ENCODE measurements around the gene CCDC92. TPM values are rescaled to one million over a fixed set of nuclear protein-coding genes. Genes with fewer than 3 reads are reported as not detected.

CCDC92 gene
- total RNA-seq, 1 donor from 2014 or later, result 4.8 TPM

DNA sequence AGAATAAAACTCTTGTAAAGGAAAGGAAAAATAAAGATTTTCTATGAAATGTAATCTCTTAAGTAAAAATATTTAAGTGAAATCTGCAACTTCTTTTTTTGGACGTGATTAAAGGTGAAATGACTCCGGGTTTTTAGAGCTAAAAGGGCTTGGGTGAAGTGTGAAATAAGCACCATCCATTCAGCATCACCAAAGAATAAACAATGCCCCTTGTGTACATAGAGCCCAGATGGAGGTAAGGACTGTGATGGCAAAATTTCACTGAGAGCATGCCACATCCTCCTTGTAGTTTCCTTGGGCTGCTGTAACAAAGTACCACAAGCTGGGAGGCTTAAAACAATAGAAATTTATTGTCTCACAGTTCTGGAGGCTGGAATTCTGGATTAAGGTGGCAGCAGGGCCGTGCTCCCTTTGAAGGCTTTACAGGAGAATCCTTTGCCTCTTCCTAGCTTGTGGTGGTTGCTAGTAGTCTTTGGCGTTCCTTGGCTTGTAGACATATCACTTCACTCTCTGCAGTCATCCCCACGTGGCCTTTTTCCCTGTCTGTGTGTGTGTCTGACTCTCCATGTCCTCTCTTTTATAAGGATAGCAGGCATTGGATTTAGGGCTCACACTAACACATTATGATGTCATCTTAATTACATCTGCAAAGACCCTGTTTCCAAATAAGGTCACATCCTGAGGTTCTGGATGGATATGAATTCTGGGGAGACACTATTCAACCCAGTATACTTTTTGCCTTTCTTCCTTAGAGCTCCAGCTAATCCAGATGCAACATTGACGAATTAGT is 24.6 kb upstream of the CCDC92 start:
- H3K27me3 ChIP-seq, result no peaks in the 10 kb centered on the region
- H3K4me3 Mint-ChIP-seq, result no peak overlapping the region
- peaks cover 26% of the 10 kb centered on the region for H3K4me1 Mint-ChIP-seq
- H3K36me3 ChIP-seq, result no peaks in the 10 kb centered on the region
- peaks cover 23% of the 10 kb centered on the region for H3K4me1 ChIP-seq
- peak overlapping the region; percentile 4 for H3K27ac Mint-ChIP-seq
- H3K9me3 ChIP-seq (ENCODE audit: low read depth), result no peaks in the 10 kb centered on the region
- H2AFZ ChIP-seq (replicated peaks), result no peak overlapping the region
- peaks cover 19% of the 10 kb centered on the region for H3F3A ChIP-seq (ENCODE audit: low read depth)
- DNase-seq (ENCODE audit: low spot score), result no peak
- H3K9me3 Mint-ChIP-seq, result no peaks in the 10 kb centered on the region
- H3K27ac ChIP-seq, result peak overlapping the region; percentile 13
- H3K27me3 Mint-ChIP-seq (ENCODE audit: insufficient read depth, low read depth), result no peaks in the 10 kb centered on the region
- peaks cover 98% of the 10 kb centered on the region for H4K20me1 ChIP-seq (ENCODE audit: low read depth)
- H3K9ac ChIP-seq, result no peak overlapping the region
- TF ChIP-seq EZH2 (IDR thresholded peaks at IDR 0.05), result no peak
- no peak for TF ChIP-seq EZH2phosphoT487 (IDR thresholded peaks at IDR 0.05)
- TF ChIP-seq, protein P1, sequence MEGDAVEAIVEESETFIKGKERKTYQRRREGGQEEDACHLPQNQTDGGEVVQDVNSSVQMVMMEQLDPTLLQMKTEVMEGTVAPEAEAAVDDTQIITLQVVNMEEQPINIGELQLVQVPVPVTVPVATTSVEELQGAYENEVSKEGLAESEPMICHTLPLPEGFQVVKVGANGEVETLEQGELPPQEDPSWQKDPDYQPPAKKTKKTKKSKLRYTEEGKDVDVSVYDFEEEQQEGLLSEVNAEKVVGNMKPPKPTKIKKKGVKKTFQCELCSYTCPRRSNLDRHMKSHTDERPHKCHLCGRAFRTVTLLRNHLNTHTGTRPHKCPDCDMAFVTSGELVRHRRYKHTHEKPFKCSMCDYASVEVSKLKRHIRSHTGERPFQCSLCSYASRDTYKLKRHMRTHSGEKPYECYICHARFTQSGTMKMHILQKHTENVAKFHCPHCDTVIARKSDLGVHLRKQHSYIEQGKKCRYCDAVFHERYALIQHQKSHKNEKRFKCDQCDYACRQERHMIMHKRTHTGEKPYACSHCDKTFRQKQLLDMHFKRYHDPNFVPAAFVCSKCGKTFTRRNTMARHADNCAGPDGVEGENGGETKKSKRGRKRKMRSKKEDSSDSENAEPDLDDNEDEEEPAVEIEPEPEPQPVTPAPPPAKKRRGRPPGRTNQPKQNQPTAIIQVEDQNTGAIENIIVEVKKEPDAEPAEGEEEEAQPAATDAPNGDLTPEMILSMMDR (IDR thresholded peaks at IDR 0.05), result no peak
- H3K36me3 Mint-ChIP-seq, result peaks cover 23% of the 10 kb centered on the region
- peak overlapping the region; percentile 38 for H3K4me2 ChIP-seq
- peaks cover 87% of the 10 kb centered on the region for H3K79me2 ChIP-seq (ENCODE audit: low read depth)
- H3K4me3 ChIP-seq, result no peak overlapping the region

DNA sequence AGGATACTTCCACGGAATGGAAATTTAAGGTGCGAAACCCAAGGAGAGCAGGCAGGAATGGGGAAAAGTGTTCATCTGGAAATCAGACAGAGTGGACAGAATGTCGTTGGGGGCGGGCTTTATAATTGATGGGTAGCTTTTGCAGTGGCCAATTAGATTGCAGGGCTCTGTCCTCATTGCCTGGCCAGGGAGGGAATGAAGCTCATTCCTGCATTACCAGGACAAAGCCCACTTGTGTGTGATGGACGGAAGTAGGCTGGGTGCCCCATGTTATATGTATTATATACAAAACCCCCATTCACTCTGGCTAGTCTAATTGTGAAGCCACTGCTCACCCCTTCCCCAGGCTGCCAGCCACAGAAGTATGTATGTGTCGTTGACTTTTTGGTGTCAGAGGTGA is 23.9 kb upstream of the CCDC92 start:
- Mint-ChIP-seq H3K27ac (no peak overlapping the region), H3K4me3 (no peak overlapping the region), H3K9me3 (no peaks in the 10 kb centered on the region), H3K36me3 (peaks cover 26% of the 10 kb centered on the region), H3K27me3 (ENCODE audit: insufficient read depth, low read depth) (no peaks in the 10 kb centered on the region), H3K4me1 (peaks cover 26% of the 10 kb centered on the region)
- Histone ChIP-seq H3K4me2 (peak overlapping the region; percentile 38), H3K79me2 (ENCODE audit: low read depth) (peaks cover 91% of the 10 kb centered on the region), H2AFZ (replicated peaks) (no peak overlapping the region), H3K4me3 (no peak overlapping the region), H4K20me1 (ENCODE audit: low read depth) (peaks cover 98% of the 10 kb centered on the region), H3K9ac (no peak overlapping the region), H3F3A (ENCODE audit: low read depth) (peaks cover 19% of the 10 kb centered on the region), H3K9me3 (ENCODE audit: low read depth) (no peaks in the 10 kb centered on the region), H3K27me3 (no peaks in the 10 kb centered on the region), H3K4me1 (peaks cover 23% of the 10 kb centered on the region), H3K36me3 (no peaks in the 10 kb centered on the region), H3K27ac (peak overlapping the region; percentile 13)
- no peak for TF ChIP-seq EZH2 (IDR thresholded peaks at IDR 0.05)
- peak; percentile 18 for DNase-seq (ENCODE audit: low spot score)

DNA sequence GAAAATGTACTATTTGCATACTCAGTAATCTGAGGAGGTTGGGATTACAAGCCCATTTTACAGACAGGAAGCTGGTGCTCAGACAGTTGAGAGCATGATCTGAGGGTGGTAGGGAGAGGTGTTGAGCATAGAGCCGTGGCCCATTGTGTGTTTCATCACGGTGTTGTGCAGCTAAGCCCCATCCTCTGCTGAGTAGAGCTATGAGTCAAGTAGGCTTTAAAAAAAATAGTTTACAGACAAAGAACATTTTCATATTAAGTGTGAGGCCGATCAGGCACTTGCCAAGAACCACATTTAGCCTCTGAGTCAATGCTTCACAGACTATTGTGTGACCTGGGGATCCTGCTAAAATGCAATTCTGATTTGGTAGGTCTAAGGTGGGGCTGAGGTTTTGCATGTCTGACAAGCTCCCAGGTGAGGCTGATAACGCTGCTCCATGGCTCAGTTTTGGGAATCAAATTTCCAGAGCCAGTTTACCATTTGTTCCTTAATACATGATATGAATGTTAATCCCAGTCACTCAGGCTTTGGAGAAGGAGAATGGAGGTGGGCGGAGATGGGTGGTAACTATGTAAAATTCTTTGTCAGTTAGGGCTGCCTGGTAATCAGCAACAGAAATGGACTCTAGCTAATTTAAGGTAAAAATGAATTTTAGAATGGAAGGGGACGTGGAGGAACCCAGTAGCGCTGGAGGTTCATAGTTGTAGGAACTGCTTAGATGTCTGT is 22.6 kb upstream of the CCDC92 start:
- H3K4me3 Mint-ChIP-seq, result no peak overlapping the region
- H3K4me1 Mint-ChIP-seq, result peaks cover 26% of the 10 kb centered on the region
- Histone ChIP-seq H3K9ac (no peak overlapping the region), H2AFZ (replicated peaks) (no peak overlapping the region), H3F3A (ENCODE audit: low read depth) (peaks cover 19% of the 10 kb centered on the region), H3K27me3 (no peaks in the 10 kb centered on the region), H4K20me1 (ENCODE audit: low read depth) (peaks cover 98% of the 10 kb centered on the region), H3K79me2 (ENCODE audit: low read depth) (peaks cover 90% of the 10 kb centered on the region), H3K36me3 (no peaks in the 10 kb centered on the region), H3K4me1 (peaks cover 30% of the 10 kb centered on the region), H3K4me3 (no peak overlapping the region), H3K4me2 (peak overlapping the region; percentile 24), H3K9me3 (ENCODE audit: low read depth) (no peaks in the 10 kb centered on the region), H3K27ac (peak overlapping the region; percentile 15)
- TF ChIP-seq EZH2 (IDR thresholded peaks at IDR 0.05) (no peak), EZH2phosphoT487 (IDR thresholded peaks at IDR 0.05) (no peak)
- TF ChIP-seq, protein P1 (IDR thresholded peaks at IDR 0.05), result no peak
- H3K36me3 Mint-ChIP-seq, result peaks cover 29% of the 10 kb centered on the region
- H3K9me3 Mint-ChIP-seq, result no peaks in the 10 kb centered on the region
- no peaks in the 10 kb centered on the region for H3K27me3 Mint-ChIP-seq (ENCODE audit: insufficient read depth, low read depth)
- no peak overlapping the region for H3K27ac Mint-ChIP-seq
- no peak for DNase-seq (ENCODE audit: low spot score)
